GM18505 (cell line): ENCODE results near the gene PSME3.

Source experiments
- ATAC-seq: cut with Tn5 transposase; IDR thresholded peaks from one replicate; pipeline ENCODE4 v1.9.1; 2021; ENCODE audit not compliant: unreplicated experiment
- POLR2A ChIP-seq: IDR thresholded peaks from 4 replicates; pipeline ENCODE4 v1.6.1; 2011; ENCODE audit warnings: borderline replicate concordance; ENCODE audit not compliant: insufficient read depth, insufficient read length; ENCODE audit errors: extremely low read depth

PSME3 gene

DNA sequence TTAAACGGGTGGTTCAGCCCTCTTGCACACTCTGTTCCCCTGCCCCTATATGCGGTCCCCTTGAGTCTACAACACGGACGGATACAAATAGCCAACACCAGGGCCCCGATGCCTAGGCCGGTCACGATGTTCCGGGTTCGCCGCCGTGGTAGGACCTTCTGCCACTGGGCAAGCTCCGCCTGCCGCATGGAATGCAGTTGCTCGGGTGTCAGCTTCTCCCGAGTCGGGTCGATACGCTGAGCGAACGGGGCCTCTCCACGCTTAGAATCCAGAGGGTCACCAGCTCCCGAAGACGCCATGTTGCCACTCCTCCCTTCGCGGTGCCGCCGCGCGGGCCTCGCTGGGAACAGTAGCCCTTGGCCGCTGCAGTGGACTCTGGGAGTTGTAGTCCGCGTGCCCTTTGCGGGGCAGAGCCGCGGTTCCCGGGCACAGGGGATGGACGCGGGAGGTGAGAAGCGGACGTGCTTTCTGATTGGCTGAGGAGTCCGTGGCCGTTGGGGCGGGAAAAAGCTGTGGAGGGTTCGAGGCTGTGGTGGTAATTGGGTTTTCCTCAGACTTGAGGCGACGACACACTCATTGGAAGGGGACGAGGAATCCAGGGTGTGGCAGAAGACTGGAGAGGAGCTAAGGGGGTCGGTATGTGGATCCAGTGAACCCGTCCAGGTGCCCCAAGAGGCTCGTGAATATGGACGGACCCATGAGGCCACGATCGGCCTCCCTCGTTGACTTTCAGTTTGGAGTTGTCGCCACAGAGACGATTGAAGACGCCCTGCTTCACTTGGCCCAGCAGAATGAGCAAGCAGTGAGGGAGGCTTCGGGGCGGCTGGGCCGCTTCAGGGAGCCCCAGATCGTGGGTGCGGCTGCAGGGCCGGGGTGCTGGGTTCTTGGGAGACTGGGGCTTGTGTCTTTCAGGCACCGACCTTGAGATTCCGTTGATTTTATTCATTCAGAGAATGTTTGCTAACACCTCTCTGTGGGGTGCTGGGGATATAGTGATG lies 34.5 kb upstream of the PSME3 start, which contains the start of the genes CNTD1 and COA3:
Gene CNTD1, plus strand, starts transcription at position 479 of the 998 bp plus-strand sequence. Its CDS starts 207 bp downstream, at position 686.
Gene COA3, minus strand, starts transcription at position 322 of the 998 bp plus-strand sequence. Its CDS starts 23 bp downstream, at position 299.
- peak; percentile 72 for TF ChIP-seq POLR2A
- ATAC-seq: no peak

DNA sequence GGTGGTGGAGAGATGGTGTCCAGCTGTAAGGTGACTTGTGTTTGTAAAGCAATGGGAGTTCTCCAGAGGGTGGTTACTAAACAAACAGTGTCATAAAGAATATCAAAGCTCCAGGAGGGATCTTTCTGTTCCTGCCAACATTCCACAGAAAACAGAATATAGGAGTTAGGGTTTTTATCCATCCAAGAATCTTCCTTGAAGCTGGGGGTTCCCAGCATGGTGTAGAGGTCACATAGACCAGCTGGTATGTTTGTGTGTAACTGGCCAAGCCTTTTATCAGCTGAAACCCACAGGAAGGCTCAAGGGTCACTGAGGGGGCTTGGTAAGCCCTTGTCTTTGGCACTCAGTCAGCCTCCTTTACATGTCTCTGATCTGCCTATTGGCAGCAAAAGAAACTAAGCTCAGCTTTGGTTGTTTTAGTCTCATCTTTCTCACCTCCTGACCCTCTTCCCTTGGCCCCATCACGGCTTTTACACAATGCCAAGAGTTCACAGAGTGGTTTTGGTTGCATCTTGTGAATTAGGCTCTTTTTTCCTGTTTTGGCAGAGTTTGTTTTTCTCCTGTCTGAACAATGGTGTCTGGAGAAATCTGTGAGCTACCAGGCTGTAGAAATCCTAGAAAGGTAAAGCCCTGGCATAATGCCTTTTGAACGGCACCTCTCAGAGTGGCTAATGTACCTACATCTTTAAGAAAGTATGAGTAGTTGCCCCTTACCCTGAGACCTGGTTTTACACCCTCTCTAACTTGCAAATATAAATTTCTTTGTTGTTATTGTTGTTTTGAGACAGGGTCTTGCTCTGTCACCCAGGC lies 29.9 kb upstream of the PSME3 start:
- TF ChIP-seq POLR2A: no peak
- no peak for ATAC-seq

DNA sequence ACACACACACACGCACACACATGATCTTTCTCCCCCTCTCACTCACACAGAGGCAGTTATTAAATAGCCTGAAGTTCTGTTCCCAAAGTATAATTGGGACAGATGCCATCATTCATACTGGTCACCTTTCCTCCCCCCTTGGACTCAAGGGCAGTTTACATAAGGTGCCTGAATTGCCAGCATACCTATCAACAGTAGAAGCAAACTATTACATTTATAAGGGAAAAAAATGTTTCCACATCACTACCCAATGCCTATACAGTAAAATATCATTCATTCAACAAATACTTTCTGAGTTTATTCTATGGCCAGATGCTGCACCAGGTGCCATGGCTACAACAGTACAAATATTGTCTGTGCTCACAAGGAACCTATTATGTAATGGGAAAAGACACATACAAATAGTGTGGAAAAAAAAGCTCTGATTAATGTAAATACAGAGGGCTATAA lies 28.3 kb upstream of the PSME3 start:
- ATAC-seq: no peak
- TF ChIP-seq POLR2A: no peak

DNA sequence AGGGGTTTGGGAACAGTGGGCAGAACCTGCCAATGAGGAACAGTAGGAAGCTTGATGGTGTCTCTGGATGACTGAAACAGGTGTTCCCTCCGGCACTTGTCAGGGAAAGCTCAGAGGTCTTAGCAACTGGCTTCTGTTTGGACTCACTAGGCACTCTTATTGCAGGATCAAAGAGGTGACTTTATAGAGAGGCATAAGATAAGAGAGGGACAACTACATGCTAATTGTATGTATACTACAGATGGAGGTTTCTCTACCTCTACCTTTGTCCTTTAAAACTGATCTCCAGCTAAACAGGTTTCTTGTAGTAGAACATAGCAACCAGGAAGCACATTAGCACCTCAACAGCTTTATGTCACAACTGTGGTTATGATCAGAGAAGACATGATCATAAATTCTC lies 26.9 kb upstream of the PSME3 start:
- TF ChIP-seq POLR2A: no peak
- ATAC-seq: no peak

DNA sequence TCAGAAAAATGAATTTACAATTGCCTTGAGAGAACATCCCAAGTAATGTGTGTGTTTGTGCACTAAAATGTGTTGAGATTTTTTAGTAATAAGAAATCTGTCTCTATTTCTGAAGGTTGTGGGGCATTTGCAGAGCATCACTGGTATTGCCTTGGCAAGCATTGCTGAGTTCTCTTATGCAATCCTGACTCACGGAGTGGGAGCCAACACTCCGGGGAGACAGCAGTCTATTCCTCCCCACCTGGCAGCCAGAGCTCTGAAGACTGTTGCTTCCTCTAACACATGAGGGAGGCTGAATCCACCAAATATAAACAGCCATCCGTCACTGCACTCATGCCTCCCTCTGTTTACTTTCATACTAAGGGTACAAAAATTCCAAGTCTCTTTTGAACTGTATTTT lies 23.9 kb upstream of the PSME3 start:
- ATAC-seq: no peak
- no peak for TF ChIP-seq POLR2A

DNA sequence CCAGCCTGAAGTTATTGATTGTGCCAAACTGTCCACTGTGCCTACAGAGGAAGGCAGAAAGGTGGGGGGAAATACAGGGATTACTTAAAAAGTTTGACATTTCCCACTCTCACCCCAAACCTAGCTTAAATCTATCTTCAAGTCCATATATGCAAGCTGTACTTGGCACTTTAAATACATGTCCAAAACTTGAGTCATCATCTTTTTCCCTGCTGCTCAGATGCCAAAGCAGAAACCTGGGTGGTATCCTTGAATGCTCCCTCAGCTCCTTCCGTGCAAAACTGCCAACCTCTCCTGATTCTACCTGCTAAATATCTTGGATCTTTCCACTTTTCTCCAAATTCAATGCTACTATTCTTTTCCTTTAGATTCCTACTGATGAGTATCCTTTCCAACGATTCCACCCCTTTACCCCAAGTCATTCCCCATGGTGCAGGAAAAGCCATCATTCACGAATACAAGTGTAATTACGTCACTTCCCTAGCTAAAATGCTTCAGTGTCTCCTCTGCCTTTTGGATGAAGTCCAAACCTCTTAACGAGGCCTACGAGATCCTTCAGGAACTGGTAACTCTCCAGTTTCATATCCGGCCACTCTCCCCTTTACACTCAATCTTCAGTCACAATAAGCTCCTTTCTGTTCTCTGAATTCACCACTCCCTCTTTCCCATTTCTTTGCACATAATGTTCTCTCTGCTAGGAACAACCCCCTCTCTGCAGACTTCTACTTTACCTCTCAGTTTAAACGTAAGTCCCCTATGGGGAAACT lies 18.4 kb upstream of the PSME3 start:
- no peak for TF ChIP-seq POLR2A
- ATAC-seq: no peak

DNA sequence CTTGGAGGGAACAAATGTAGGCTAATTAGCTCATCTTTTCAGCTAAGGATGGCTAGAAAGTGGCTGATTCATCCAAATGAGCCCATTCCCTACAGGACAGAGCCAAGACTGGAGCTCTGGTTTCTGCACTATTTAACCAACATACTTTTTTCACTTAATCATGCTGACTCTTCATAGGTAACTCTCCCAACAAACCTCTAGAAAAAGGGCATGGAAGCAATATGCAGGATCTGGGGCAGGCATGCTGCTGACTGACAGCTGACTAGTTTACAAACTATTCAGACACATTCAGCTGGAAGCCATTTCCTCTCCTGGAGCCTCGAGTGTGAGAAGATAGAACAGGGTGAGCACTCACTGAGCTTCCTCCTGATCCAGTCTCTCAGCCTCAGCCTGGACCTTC lies 15.3 kb upstream of the PSME3 start:
- no peak for TF ChIP-seq POLR2A
- no peak for ATAC-seq

DNA sequence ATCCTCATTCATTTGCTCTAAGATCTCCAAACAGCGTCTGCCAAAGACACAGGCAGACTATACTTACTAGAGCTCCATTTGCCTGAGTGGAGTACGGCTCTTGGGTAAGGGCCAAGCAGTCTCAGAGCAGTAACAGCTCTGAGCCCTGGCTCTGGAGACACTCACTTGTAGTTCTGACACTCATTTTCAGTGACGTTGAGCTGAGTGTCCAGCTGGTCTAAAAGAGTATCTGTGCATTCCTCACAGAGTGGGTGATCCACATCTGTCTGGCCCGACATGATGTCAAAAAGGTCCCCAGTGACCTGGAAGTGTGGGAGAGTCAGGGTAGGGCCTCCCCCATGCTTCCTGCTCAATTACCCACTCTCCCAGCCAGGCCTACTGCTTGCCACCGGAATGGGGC lies 14.8 kb upstream of the PSME3 start:
- ATAC-seq: no peak
- no peak for TF ChIP-seq POLR2A

DNA sequence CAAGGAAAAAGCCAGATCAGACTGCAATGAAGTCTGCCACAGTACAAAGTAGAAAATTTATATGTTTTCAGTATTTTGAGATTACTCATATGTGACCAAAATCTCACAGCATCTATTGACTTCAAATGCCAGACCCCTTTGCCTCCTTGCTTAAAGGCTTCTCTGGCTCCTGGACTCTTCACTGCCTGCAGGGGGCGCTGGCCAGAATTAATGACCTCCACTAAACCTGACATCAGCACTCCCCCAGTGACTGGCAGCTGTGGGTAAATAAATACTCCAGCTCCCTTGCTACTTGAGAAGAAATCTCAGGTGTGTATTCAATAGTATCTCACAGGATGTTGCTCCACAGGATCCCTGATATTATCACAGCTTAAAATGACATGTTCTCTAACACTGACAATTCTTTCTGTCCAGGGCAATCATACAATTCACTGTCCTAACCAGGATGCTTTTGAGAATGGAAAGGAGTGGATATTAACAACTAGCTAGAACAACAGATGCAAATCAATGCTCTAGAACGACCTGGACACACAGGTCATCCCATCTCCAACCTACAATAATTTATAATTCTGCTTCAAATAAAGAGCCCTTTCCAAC lies 13.2 kb upstream of the PSME3 start:
- ATAC-seq: no peak
- peak; percentile 14 for TF ChIP-seq POLR2A

DNA sequence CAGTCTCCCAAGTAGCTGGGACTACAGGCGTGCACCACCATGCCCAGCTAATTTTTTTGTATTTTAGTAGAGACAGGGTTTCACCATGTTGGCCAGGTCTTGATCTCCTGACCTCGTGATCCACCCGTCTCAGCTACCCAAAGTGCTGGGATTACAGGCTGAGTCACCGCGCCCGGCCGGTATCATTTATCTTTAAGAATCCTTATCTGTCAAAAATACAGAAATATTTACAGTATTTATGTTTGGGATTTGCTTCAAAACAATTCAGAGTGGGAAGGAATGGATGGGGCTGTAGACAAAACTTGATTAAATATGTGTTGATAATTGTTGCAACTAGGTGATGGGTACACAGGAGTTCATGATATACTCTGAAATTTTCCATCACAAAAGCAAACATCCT lies 12.0 kb upstream of the PSME3 start:
- no peak for ATAC-seq
- TF ChIP-seq POLR2A: no peak

DNA sequence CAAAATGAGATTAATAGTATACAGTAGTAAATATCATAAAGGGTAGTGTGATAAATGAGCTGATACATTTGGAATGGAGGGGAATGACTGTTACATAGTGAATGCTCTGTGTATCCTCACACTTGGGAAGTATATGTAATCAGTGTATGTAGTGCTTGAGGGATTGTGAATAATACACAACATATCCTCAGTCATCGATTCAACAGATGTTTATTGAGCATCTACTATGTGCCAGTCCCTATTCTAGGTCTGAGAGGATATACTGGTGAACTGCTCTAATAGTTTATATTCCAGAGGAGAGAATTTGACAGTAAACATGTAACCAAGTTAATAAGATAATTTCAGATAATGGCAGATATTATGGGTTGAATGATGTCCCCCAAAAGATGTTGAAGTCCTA lies 5.7 kb upstream of the PSME3 start:
- TF ChIP-seq POLR2A: no peak
- no peak for ATAC-seq

DNA sequence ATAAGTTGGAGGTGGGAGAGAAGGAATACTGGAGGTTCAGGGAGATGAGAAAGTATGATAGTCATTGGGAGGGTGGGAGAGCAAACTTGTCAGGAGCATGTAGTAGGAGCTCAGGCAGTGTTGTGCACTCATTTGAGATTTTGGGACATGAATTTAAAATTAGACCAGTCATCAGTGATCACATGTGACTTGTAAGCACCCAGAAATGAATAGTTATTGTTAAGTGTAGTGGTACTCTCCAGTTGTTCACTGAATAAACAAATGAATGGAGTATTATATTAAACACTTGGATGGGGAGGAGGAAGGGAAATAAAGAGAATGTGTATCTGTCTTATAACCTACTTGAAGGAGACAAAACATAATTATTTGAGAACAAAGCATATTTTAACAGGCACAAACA lies 2.2 kb upstream of the PSME3 start:
- no peak for ATAC-seq
- TF ChIP-seq POLR2A: no peak
